ENCODE results near the gene WDR75.
"Not testable (repeated sequence)": the region's sequence is repeated elsewhere in the genome, so short reads cannot be mapped to it uniquely, and the experiment has no call there.

Gene WDR75

GRCh38 chr2:189440947-189441708 lies at the start of gene WDR75:
Gene WDR75, plus strand, starts transcription at chr2:189441474. Its CDS starts 19 bp downstream, at chr2:189441493.
- peak; percentile 88 for DNase-seq (ENCODE audit: low read depth)

- no peak for DNase-seq (ENCODE audit: low read depth)
These were observed 47.7 kb upstream of the WDR75 start for GRCh38 chr2:189393440-189394111.

- no peak for DNase-seq (ENCODE audit: low read depth)
These were observed 46.7 kb upstream of the WDR75 start for GRCh38 chr2:189394525-189394924.

- DNase-seq (ENCODE audit: low read depth): no peak
These were observed 38.3 kb upstream of the WDR75 start for GRCh38 chr2:189402932-189403331.

- DNase-seq (ENCODE audit: low read depth): no peak
These were observed 34.6 kb upstream of the WDR75 start for GRCh38 chr2:189406586-189407233.

- no peak for DNase-seq (ENCODE audit: low read depth)
These were observed 33.7 kb upstream of the WDR75 start for GRCh38 chr2:189407281-189408209.

- DNase-seq (ENCODE audit: low read depth): no peak
These were observed 33.0 kb upstream of the WDR75 start for GRCh38 chr2:189408294-189408693.

- no peak for DNase-seq (ENCODE audit: low read depth)
These were observed 32.1 kb upstream of the WDR75 start for GRCh38 chr2:189409131-189409530.

GRCh38 chr2:189409647-189410046 lies 31.6 kb upstream of the WDR75 start:
- DNase-seq (ENCODE audit: low read depth): no peak

GRCh38 chr2:189411860-189412259 lies 29.4 kb upstream of the WDR75 start:
- no peak for DNase-seq (ENCODE audit: low read depth)

- peak; percentile 6 for DNase-seq (ENCODE audit: low read depth)
These were observed 28.8 kb upstream of the WDR75 start for GRCh38 chr2:189412330-189412953.

GRCh38 chr2:189413249-189413648 lies 28.0 kb upstream of the WDR75 start:
- DNase-seq (ENCODE audit: low read depth): no peak

GRCh38 chr2:189421644-189422043 lies 19.6 kb upstream of the WDR75 start:
- no peak for DNase-seq (ENCODE audit: low read depth)

GRCh38 chr2:189424961-189425360 lies 16.3 kb upstream of the WDR75 start:
- no peak for DNase-seq (ENCODE audit: low read depth)

GRCh38 chr2:189425676-189426075 lies 15.6 kb upstream of the WDR75 start:
- no peak for DNase-seq (ENCODE audit: low read depth)

- DNase-seq (ENCODE audit: low read depth): no peak
These were observed 14.4 kb upstream of the WDR75 start for GRCh38 chr2:189426886-189427285.

GRCh38 chr2:189427872-189428271 lies 13.4 kb upstream of the WDR75 start:
- no peak for DNase-seq (ENCODE audit: low read depth)

GRCh38 chr2:189430448-189430847 lies 10.8 kb upstream of the WDR75 start:
- not testable (repeated sequence) for DNase-seq (ENCODE audit: low read depth)

- not testable (repeated sequence) for DNase-seq (ENCODE audit: low read depth)
These were observed 5.5 kb upstream of the WDR75 start for GRCh38 chr2:189435803-189436202.

GRCh38 chr2:189437926-189438325 lies 3.3 kb upstream of the WDR75 start:
- no peak for DNase-seq (ENCODE audit: low read depth)

- no peak for DNase-seq (ENCODE audit: low read depth)
These were observed 1.9 kb upstream of the WDR75 start for GRCh38 chr2:189439342-189439741.

GRCh38 chr2:189440644-189440946 lies 679 bp upstream of the WDR75 start:
- DNase-seq (ENCODE audit: low read depth): no peak
